Measurements from ENCODE around the gene ASB10. TPM values are rescaled to one million over a fixed set of nuclear protein-coding genes. Genes with fewer than 3 reads are reported as not detected.

ASB10 gene
- total RNA-seq, 1 experiment from 2014 or later: not detected

GRCh38 chr7:151140826-151141225, 46.2 kb downstream of the ASB10 start:
- Mint-ChIP-seq H3K9me3 (no peaks in the 10 kb centered on the region), H3K27ac (no peak overlapping the region), H3K36me3 (peaks cover 31% of the 10 kb centered on the region), H3K4me1 (peaks cover 25% of the 10 kb centered on the region), H3K27me3 (ENCODE audit: low read depth) (no peaks in the 10 kb centered on the region), H3K4me3 (no peak overlapping the region)
- CTCF ChIA-PET: interaction anchor here (1.0 to 4.3 kb wide), 4 partner anchors 15 to 103 kb away, joined by 4 to 59 read pairs (median 5); no protein-coding TSS in a partner anchor
- TF ChIP-seq GTF2I (CRISPR knock-in tag; conservative IDR thresholded peaks at IDR 0.05): no peak
- no peak for TF ChIP-seq HMGA2 (CRISPR knock-in tag; IDR thresholded peaks at IDR 0.05)
- no peak for TF ChIP-seq CDX4 (CRISPR knock-in tag; IDR thresholded peaks at IDR 0.05; ENCODE audit: borderline replicate concordance)
- no peak for TF ChIP-seq GRHL2 (CRISPR knock-in tag; IDR thresholded peaks at IDR 0.05; ENCODE audit: insufficient replicate concordance, severe bottlenecking)
- TF ChIP-seq ZNF512 (CRISPR knock-in tag; IDR thresholded peaks at IDR 0.05; ENCODE audit: borderline replicate concordance): no peak
- no peak for TF ChIP-seq TEAD1 (CRISPR knock-in tag; IDR thresholded peaks at IDR 0.05)
- TF ChIP-seq KAT7 (CRISPR knock-in tag; IDR thresholded peaks at IDR 0.05; ENCODE audit: borderline replicate concordance): no peak
- no peak for TF ChIP-seq MXD4 (CRISPR knock-in tag; IDR thresholded peaks at IDR 0.05; ENCODE audit: borderline replicate concordance)
- ATAC-seq (no peak), DNase-seq (ENCODE audit: low spot score) (no peak)
- POLR2A ChIA-PET: interaction anchor here (0.6 kb wide), 1 partner anchor 28 kb away, joined by 3 read pairs; no protein-coding TSS in a partner anchor

GRCh38 chr7:151139791-151140190, 47.3 kb downstream of the ASB10 start:
- CTCF ChIA-PET: interaction anchor here (0.7 to 4.3 kb wide), 11 partner anchors 9 to 171 kb away, joined by 3 to 59 read pairs (median 7); partner anchors contain the start of genes ABCB8 and GBX1
- H3K27me3 Mint-ChIP-seq (ENCODE audit: low read depth): no peaks in the 10 kb centered on the region
- H3K36me3 Mint-ChIP-seq: peaks cover 35% of the 10 kb centered on the region
- no peak overlapping the region for H3K27ac Mint-ChIP-seq
- ATAC-seq (no peak), DNase-seq (ENCODE audit: low spot score) (no peak)
- H3K4me1 Mint-ChIP-seq: peaks cover 25% of the 10 kb centered on the region
- no peak overlapping the region for H3K4me3 Mint-ChIP-seq
- no peaks in the 10 kb centered on the region for H3K9me3 Mint-ChIP-seq
- TF ChIP-seq NR3C1 (CRISPR knock-in tag; conservative IDR thresholded peaks at IDR 0.05; ENCODE audit: low read depth) (no peak), ZBTB21 (CRISPR knock-in tag; IDR thresholded peaks at IDR 0.05; ENCODE audit: borderline replicate concordance) (no peak), ATF3 (CRISPR knock-in tag; conservative IDR thresholded peaks at IDR 0.05) (no peak), ESRRA (CRISPR knock-in tag; IDR thresholded peaks at IDR 0.05; ENCODE audit: borderline replicate concordance) (no peak), RELA (CRISPR knock-in tag; IDR thresholded peaks at IDR 0.05; ENCODE audit: borderline replicate concordance) (no peak), ZNF423 (CRISPR knock-in tag; IDR thresholded peaks at IDR 0.05) (no peak), JUN (CRISPR knock-in tag; IDR thresholded peaks at IDR 0.05) (no peak), ZNF138 (CRISPR knock-in tag; conservative IDR thresholded peaks at IDR 0.05) (no peak)
- TF ChIP-seq, protein P1, sequence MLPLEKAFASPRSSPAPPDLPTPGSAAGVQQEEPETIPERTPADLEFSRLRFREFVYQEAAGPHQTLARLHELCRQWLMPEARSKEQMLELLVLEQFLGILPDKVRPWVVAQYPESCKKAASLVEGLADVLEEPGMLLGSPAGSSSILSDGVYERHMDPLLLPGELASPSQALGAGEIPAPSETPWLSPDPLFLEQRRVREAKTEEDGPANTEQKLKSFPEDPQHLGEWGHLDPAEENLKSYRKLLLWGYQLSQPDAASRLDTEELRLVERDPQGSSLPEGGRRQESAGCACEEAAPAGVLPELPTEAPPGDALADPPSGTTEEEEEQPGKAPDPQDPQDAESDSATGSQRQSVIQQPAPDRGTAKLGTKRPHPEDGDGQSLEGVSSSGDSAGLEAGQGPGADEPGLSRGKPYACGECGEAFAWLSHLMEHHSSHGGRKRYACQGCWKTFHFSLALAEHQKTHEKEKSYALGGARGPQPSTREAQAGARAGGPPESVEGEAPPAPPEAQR (CRISPR knock-in tag; IDR thresholded peaks at IDR 0.05): no peak
- TF ChIP-seq, protein P2, sequence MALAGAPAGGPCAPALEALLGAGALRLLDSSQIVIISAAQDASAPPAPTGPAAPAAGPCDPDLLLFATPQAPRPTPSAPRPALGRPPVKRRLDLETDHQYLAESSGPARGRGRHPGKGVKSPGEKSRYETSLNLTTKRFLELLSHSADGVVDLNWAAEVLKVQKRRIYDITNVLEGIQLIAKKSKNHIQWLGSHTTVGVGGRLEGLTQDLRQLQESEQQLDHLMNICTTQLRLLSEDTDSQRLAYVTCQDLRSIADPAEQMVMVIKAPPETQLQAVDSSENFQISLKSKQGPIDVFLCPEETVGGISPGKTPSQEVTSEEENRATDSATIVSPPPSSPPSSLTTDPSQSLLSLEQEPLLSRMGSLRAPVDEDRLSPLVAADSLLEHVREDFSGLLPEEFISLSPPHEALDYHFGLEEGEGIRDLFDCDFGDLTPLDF (CRISPR knock-in tag; IDR thresholded peaks at IDR 0.05): no peak
- TF ChIP-seq, protein P3, sequence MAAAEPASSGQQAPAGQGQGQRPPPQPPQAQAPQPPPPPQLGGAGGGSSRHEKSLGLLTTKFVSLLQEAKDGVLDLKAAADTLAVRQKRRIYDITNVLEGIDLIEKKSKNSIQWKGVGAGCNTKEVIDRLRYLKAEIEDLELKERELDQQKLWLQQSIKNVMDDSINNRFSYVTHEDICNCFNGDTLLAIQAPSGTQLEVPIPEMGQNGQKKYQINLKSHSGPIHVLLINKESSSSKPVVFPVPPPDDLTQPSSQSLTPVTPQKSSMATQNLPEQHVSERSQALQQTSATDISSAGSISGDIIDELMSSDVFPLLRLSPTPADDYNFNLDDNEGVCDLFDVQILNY (CRISPR knock-in tag; IDR thresholded peaks at IDR 0.05): no peak
- TF ChIP-seq, protein P4, sequence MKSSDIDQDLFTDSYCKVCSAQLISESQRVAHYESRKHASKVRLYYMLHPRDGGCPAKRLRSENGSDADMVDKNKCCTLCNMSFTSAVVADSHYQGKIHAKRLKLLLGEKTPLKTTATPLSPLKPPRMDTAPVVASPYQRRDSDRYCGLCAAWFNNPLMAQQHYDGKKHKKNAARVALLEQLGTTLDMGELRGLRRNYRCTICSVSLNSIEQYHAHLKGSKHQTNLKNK (CRISPR knock-in tag; IDR thresholded peaks at IDR 0.05): no peak
- TF ChIP-seq, protein P5, sequence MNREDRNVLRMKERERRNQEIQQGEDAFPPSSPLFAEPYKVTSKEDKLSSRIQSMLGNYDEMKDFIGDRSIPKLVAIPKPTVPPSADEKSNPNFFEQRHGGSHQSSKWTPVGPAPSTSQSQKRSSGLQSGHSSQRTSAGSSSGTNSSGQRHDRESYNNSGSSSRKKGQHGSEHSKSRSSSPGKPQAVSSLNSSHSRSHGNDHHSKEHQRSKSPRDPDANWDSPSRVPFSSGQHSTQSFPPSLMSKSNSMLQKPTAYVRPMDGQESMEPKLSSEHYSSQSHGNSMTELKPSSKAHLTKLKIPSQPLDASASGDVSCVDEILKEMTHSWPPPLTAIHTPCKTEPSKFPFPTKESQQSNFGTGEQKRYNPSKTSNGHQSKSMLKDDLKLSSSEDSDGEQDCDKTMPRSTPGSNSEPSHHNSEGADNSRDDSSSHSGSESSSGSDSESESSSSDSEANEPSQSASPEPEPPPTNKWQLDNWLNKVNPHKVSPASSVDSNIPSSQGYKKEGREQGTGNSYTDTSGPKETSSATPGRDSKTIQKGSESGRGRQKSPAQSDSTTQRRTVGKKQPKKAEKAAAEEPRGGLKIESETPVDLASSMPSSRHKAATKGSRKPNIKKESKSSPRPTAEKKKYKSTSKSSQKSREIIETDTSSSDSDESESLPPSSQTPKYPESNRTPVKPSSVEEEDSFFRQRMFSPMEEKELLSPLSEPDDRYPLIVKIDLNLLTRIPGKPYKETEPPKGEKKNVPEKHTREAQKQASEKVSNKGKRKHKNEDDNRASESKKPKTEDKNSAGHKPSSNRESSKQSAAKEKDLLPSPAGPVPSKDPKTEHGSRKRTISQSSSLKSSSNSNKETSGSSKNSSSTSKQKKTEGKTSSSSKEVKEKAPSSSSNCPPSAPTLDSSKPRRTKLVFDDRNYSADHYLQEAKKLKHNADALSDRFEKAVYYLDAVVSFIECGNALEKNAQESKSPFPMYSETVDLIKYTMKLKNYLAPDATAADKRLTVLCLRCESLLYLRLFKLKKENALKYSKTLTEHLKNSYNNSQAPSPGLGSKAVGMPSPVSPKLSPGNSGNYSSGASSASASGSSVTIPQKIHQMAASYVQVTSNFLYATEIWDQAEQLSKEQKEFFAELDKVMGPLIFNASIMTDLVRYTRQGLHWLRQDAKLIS (CRISPR knock-in tag; IDR thresholded peaks at IDR 0.05; ENCODE audit: borderline replicate concordance): no peak
- POLR2A ChIA-PET: interaction anchor here (0.9 to 1.9 kb wide), 2 partner anchors 8 to 87 kb away, joined by 3 to 5 read pairs; partner anchors contain the start of gene ABCF2
